Middle frontal gyrus (tissue), 1 donor: Measurements from ENCODE around the gene JHY.

Source experiments
- DNase-seq: peaks from one replicate; pipeline ENCODE4 v3.0.0-alpha.2; 2015; ENCODE audit warnings: low spot score; ENCODE audit errors: extremely low spot score

The JHY gene

GRCh38 chr11:122871302-122871701, 11.3 kb upstream of the JHY start:
- no peak for DNase-seq

DNA sequence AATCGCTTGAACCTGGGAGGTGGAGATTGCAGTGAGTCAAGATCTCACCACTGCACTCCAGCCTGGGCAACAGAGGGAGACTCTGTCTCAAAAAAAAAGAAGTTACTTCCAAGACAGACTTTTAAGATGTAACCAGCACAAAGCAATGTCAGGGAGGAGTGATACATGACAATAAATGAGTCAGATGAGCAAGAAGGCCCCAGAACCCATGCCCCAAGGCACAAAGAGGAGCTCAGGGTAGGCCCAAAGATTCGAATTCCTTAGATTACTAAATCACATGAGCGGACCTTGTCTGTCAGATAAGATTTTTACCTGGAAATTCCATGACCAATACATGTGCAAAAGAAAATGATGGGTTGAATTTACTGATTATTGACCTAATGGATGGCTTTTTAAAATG, 10.5 kb upstream of the JHY start:
- DNase-seq = no peak

GRCh38 chr11:122874991-122875390, 7.6 kb upstream of the JHY start:
- DNase-seq = no peak

DNA sequence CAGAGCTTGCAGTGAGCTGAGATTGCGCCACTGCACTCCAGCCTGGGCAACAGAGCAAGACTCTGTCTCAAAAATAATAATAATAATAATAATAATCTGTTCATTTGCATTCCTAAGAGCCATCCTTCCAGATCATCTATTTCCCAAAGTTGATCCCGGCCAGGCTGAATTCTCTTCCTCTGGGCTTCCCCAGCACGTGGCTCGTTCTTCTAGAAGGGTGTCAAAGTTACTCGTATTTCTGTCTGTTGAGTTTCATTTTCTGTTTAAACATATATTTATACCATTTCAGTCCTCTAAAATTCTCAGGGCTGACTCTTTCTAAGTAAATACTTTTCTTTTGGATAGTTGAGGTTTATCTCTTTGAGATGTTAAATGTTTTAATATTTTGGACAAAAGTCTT, 4.8 kb upstream of the JHY start:
- no peak for DNase-seq

DNA sequence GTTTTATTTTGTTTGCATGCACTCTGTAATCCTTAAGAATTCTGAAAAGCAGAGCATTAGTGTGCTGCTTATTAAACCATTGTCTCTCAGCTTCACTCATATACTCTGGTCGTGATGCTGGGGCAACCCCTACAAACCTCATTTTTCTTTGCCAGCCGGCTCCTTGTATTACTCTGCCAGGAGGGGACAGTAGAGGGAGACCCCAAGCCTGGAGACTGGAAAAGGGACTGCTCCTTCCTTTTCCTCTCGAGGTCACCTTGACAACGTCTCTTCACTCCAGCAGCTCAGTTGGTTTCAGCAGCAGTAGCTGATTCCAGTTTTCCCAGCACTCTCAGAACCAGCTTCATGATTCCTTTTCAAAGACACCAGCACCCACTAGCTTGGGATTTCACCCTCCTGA, 2.8 kb upstream of the JHY start:
- DNase-seq = no peak

- no peak for DNase-seq
Observed at GRCh38 chr11:122882857-122883645, 492 bp downstream of the JHY start.

DNA sequence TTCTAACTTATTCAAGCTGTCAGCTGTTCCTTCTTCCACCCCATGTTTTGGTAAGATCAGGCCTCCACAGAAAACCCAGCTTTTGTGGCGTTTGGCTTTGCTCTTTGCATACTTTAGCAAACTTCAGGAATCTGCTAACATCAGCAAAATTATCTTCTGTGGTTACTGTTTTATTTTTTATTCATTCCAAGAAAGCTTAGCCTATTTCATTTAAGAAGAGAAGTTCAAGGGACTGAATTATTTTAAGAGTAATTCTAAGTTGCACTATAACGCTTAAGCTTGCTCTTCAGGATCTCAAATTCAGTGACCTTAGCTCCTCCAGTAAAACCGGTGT, 1.1 kb downstream of the JHY start:
- no peak for DNase-seq

GRCh38 chr11:122888162-122888561, 5.6 kb downstream of the JHY start:
- DNase-seq = no peak

DNA sequence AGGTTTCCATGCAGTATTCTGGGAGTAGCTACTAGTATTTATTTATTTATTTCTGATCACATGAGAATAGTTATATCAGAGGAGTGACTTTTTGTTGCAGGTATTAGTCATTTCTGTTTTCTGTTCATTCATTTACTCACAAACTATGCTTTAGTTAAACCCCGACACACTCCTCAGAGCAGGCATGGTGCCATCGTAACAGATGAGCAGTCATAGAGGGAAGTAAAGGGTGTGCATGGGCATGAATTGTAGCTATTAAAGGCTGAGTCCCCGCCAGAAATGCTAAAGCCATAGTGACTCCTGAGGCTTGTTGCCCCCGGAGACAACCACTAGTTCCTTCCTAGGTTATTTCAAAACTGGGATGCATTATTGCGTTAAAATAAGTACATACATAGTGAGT, 10.6 kb downstream of the JHY start:
- DNase-seq = no peak

DNA sequence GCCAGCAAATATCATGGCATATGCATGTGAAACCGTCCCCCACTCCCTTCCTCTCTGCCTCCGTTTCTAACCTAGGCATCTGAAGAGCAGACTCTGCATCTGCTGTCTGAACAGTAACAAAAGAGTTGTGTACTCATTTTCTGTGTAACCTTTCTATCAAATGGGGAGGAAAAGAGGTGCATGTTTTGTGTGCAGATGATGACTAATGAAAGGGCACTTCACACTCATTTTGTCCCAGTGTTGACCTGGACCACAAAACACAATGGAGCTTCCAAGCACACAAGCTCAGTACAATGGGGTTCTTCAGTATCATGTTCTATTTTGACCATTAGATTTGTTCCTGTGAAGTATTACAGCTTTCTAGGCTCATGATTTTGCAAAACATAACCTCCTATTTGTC, 13.0 kb downstream of the JHY start:
- no peak for DNase-seq

DNA sequence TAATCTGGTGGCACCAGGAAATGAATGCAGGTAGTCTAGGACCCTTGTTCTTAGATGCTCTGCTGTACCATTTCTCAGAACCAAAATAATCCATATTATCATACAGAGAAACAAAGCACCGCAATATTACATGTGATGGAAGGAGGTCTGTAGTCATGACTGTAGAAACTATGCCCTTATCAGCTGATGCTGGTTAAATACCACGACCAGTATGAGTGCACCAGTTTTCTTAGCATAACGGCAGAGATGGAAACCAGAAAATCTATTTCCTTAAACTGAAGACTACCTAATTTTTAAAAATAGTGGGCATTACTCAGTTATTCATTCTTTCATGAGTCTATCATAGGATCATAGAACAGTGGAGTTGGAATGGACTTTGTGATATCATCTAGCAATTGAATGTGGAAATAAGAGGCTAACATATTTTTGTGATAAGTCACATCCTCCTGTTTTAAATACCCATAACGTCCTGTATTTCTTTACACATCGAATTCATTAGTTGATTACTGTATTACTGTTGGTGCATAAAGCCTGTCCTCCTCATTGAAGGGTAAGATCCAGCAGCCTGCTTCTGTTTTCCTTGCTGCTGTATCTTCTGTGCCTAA, 15.1 kb downstream of the JHY start:
- DNase-seq = no peak

GRCh38 chr11:122898799-122899198, 16.2 kb downstream of the JHY start:
- no peak for DNase-seq

DNA sequence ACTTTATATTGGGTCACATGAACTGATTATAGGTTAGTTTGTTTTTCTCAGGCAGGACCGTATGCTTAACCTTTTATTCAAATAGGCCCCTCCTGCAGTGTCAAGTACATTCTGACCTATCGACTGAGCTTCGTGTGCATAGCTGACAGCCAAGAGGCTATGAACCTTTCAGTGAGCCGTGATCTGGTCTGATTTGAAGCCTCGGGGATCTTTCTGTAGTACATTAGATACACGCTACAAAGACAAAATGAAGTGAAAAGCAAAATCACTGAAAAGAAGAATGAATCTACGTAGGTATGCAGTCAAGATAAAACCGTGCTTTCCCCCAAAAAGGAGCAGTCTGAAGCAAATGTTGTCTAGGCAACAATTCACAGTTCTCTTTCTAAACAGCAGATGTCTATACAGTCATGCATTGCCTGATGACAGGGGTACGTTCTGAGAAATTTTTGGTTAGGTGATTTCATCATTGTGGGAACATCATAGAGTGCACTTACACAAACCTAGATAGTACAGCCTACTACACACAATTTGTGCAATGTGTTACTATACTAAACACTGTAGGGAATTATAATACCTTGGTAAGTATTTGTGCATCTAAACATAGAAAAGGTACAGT, 18.1 kb downstream of the JHY start:
- DNase-seq = no peak

DNA sequence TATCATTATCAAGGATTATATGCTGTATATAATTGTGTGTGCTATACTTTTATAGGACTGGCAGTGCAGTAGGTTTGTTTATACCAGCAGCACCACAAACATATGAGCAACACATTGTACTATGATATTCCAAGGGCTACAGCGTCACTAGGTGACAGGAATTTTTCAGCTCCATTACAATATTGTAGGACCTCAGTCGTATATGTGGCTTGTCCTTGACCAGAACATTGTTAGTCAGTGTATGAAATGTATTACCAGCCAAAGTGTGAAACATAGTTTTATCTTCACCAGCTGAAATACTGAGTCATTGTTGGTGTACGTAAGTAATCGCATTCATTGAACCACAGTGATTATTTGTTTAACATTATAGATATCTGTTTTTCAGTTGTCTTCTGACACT, 20.4 kb downstream of the JHY start:
- no peak for DNase-seq

DNA sequence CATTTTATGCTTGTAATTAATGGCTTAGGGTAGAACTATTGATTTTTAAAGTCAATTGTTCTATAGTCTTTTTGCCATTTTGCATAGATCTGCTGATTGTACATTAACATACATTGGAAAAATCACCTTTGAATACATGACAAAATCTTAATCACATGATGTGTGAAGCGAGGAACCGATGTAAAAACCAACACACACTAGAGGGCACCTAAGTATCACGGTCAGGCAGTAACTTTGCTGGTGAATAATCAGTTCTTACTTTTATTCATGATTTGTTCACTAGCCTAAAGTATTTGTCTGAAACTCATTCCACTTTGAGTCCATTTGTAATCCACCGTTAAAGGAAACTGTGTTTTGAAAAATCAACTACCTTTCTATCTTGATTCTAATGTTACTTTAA, 28.2 kb downstream of the JHY start:
- DNase-seq = no peak

- no peak for DNase-seq
Observed at GRCh38 chr11:122917311-122917710, 34.8 kb downstream of the JHY start.

DNA sequence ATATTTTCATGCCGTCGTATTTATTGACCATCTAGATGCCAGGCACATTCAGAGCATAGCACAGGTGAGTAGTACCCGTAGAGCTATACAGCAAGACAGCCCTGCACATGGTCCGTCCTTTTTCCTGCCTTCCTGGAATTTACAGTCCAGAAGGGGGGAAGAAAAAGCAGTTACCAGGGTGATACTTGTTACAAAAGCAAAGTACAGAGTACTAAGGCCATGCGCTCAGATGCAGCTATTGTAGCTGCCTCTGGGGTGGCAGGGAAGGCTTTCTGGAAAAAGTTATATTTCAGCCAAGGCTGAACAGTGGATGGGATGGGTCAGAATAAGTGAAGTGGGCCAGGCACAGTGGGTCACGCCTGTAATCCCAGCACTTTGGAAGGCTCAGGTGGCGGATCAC, 36.2 kb downstream of the JHY start:
- DNase-seq = no peak

- no peak for DNase-seq
Observed at GRCh38 chr11:122920579-122920978, 38.0 kb downstream of the JHY start.

DNA sequence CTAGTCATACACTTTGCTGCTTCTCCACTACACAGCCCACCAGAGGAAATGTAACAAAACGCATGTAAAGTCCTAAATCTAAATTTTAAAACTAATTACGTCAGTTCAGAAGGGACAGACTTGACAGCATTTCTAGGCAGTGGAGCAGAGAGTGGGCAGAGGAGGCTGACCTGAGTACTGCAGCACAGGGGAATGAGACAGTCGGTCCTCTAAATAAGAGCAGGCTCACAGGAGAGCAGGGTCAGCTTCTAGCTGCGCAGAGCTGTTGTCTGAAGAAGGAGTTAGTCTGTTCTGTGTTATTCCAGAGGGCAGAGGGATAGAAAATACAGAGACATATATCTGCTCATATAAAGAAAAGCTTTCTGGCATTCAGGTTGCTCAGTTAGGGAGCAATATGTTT, 40.3 kb downstream of the JHY start:
- DNase-seq = no peak

- DNase-seq = no peak
Observed at GRCh38 chr11:122923302-122923701, 40.7 kb downstream of the JHY start.

GRCh38 chr11:122931510-122931909, 49.0 kb downstream of the JHY start:
- DNase-seq = no peak

GRCh38 chr11:122933416-122933815, 50.9 kb downstream of the JHY start:
- DNase-seq = no peak

- DNase-seq = no peak
Observed at GRCh38 chr11:122937983-122938382, 55.4 kb downstream of the JHY start.
